DOHH2 (cell line): ENCODE data around the gene BATF3.

Experiments used
- H3F3A ChIP-seq: fragments of 200-600 bp; sonication (generic), shearing (Covaris generic); 2 replicates; pipeline ENCODE4 v1.6.0; 2016; ENCODE audit warnings: antibody characterized with exemption, mild to moderate bottlenecking; ENCODE audit not compliant: control insufficient read depth, insufficient read depth
- H3K27ac ChIP-seq: fragments of 200-600 bp; sonication (generic); 2 replicates; pipeline ENCODE4 v1.5.1; 2014; ENCODE audit warnings: low read depth, mild to moderate bottlenecking, low read length, moderate library complexity
- H3K27me3 ChIP-seq: fragments of 200-600 bp; sonication (generic); 2 replicates; pipeline ENCODE4 v1.6.1; 2014; ENCODE audit warnings: mild to moderate bottlenecking, low read length, mixed read lengths; ENCODE audit not compliant: control insufficient read depth
- H3K36me3 ChIP-seq: fragments of 200-600 bp; sonication (generic); 2 replicates; pipeline ENCODE4 v1.6.1; 2014; ENCODE audit warnings: mild to moderate bottlenecking, low read length, moderate library complexity, mixed read lengths; ENCODE audit not compliant: control insufficient read depth
- H3K4me1 ChIP-seq: fragments of 200-600 bp; sonication (generic); 2 replicates; pipeline ENCODE4 v1.6.1; 2014; ENCODE audit warnings: mild to moderate bottlenecking, low read length, mixed read lengths; ENCODE audit not compliant: control insufficient read depth
- H3K4me2 ChIP-seq: fragments of 200-600 bp; sonication (generic); 2 replicates; pipeline ENCODE4 v1.6.0; 2014; ENCODE audit warnings: mild to moderate bottlenecking, low read length, moderate library complexity
- H3K4me3 ChIP-seq: fragments of 200-600 bp; sonication (generic); 2 replicates; pipeline ENCODE4 v1.5.1; 2014; ENCODE audit warnings: mild to moderate bottlenecking, low read length, mixed read lengths
- H3K79me2 ChIP-seq: fragments of 200-600 bp; sonication (generic); 2 replicates; pipeline ENCODE4 v1.6.1; 2014; ENCODE audit warnings: mild to moderate bottlenecking, low read length, mixed read lengths; ENCODE audit not compliant: control insufficient read depth
- H3K9me2 ChIP-seq: fragments of 200-600 bp; sonication (generic); replicated peaks from 2 replicates; pipeline ENCODE4 v1.6.1; 2014; ENCODE audit warnings: mild to moderate bottlenecking, low read length, mixed read lengths; ENCODE audit not compliant: control insufficient read depth
- H3K9me3 ChIP-seq: fragments of 200-600 bp; sonication (generic); 2 replicates; pipeline ENCODE4 v1.6.1; 2014; ENCODE audit warnings: antibody characterized with exemption, low read length, mixed read lengths; ENCODE audit not compliant: control insufficient read depth, insufficient read depth
- H4K20me1 ChIP-seq: fragments of 200-600 bp; sonication (generic); 2 replicates; pipeline ENCODE4 v1.6.0; 2014; ENCODE audit warnings: low read depth, mild to moderate bottlenecking, antibody characterized with exemption, low read length, moderate library complexity; ENCODE audit not compliant: control insufficient read depth, insufficient read depth
- CTCF ChIP-seq: fragments of 200-600 bp; sonication (generic); IDR thresholded peaks from one replicate; pipeline ENCODE4 v1.5.1; 2014; ENCODE audit warnings: antibody characterized with exemption, mild to moderate bottlenecking, low read depth, low read length; ENCODE audit not compliant: poor library complexity, severe bottlenecking
- EZH2phosphoT487 ChIP-seq: fragments of 200-600 bp; sonication (generic); IDR thresholded peaks from 2 replicates; pipeline ENCODE4 v1.6.1; 2017; ENCODE audit warnings: borderline replicate concordance, mild to moderate bottlenecking, antibody characterized with exemption, low read length, moderate library complexity, mixed read lengths

Gene BATF3

GRCh38 chr1:212733109-212733508, 33.5 kb upstream of the BATF3 start:
- Histone ChIP-seq H3K9me2 (no peaks in the 10 kb centered on the region), H3K36me3 (no peaks in the 10 kb centered on the region), H3K4me2 (no peak overlapping the region), H3K9me3 (no peaks in the 10 kb centered on the region), H3K79me2 (no peaks in the 10 kb centered on the region), H3K27me3 (no peaks in the 10 kb centered on the region), H4K20me1 (no peaks in the 10 kb centered on the region; the same call in 1 of the 2 replicates), H3F3A (no peaks in the 10 kb centered on the region), H3K4me1 (no peaks in the 10 kb centered on the region), H3K4me3 (no peak overlapping the region), H3K27ac (no peak overlapping the region)
- TF ChIP-seq EZH2phosphoT487 (no peak), CTCF (no peak)

GRCh38 chr1:212731630-212732029, 32.0 kb upstream of the BATF3 start:
- no peak overlapping the region for H3K4me2 ChIP-seq
- no peak for TF ChIP-seq CTCF
- no peak for TF ChIP-seq EZH2phosphoT487
- H3K9me2 ChIP-seq: no peaks in the 10 kb centered on the region
- H3K36me3 ChIP-seq: no peaks in the 10 kb centered on the region
- H4K20me1 ChIP-seq: no peaks in the 10 kb centered on the region
- H3K4me1 ChIP-seq: no peaks in the 10 kb centered on the region
- no peak overlapping the region for H3K27ac ChIP-seq
- no peaks in the 10 kb centered on the region for H3K27me3 ChIP-seq
- no peaks in the 10 kb centered on the region for H3K79me2 ChIP-seq
- no peak overlapping the region for H3K4me3 ChIP-seq
- no peaks in the 10 kb centered on the region for H3K9me3 ChIP-seq
- H3F3A ChIP-seq: no peaks in the 10 kb centered on the region

GRCh38 chr1:212728606-212729005, 29.0 kb upstream of the BATF3 start:
- Histone ChIP-seq H3K27ac (no peak overlapping the region), H3K4me3 (no peak overlapping the region), H3K4me2 (no peak overlapping the region), H3K27me3 (no peaks in the 10 kb centered on the region), H3K9me2 (no peaks in the 10 kb centered on the region), H3K79me2 (no peaks in the 10 kb centered on the region), H3F3A (no peaks in the 10 kb centered on the region), H3K4me1 (no peaks in the 10 kb centered on the region), H4K20me1 (no peaks in the 10 kb centered on the region), H3K36me3 (no peaks in the 10 kb centered on the region), H3K9me3 (no peaks in the 10 kb centered on the region)
- TF ChIP-seq EZH2phosphoT487 (no peak), CTCF (no peak)
